NCI-H1436 (cell line): Measurements from ENCODE around the gene C2orf15.
"Not testable (repeated sequence)": the region's sequence is repeated elsewhere in the genome, so short reads cannot be mapped to it uniquely, and the experiment has no call there.

Source experiments
- DNase-seq: peaks from one replicate; lab custom pipeline; 2025; lab: John Stamatoyannopoulos, UW

Gene C2orf15

DNA sequence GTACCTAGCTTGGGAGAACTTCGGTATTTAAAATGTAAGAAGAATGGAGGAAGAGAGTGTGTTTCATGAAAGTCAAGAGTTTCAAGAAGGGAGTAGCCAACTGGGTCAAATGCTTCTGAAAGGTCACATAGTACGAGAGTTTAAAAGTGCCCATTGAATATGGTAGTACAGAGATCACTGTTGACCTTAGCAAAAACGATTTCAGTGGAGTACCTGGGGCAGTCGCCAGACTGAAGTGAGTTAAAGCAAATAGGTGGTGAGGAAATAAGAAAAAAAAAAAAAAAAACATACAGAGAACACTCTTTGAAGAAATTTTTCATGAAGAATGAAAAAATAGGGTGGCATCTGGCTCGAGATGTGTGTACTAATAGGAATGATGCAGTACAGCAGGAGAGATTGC is 24.7 kb downstream of the C2orf15 start:
- DNase-seq: no peak

DNA sequence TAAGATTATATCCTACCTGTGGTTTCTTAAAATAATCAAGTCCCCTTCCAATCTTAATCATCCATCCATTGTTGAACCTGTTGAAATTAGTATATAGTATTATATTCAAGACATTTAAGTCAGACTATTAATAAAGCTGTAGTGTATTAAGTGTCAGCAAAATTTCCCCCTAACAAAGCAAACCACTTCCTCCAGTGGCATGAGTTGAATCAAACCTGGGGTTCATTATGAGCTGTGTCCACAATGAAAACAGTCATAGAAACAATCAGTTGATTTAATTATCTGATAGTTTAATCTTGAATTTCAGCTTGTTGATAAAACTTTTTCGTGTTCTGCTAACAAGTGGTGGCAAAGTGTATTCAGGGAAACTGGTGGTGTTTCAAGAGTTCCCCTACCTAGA is 28.0 kb downstream of the C2orf15 start:
- no peak for DNase-seq

DNA sequence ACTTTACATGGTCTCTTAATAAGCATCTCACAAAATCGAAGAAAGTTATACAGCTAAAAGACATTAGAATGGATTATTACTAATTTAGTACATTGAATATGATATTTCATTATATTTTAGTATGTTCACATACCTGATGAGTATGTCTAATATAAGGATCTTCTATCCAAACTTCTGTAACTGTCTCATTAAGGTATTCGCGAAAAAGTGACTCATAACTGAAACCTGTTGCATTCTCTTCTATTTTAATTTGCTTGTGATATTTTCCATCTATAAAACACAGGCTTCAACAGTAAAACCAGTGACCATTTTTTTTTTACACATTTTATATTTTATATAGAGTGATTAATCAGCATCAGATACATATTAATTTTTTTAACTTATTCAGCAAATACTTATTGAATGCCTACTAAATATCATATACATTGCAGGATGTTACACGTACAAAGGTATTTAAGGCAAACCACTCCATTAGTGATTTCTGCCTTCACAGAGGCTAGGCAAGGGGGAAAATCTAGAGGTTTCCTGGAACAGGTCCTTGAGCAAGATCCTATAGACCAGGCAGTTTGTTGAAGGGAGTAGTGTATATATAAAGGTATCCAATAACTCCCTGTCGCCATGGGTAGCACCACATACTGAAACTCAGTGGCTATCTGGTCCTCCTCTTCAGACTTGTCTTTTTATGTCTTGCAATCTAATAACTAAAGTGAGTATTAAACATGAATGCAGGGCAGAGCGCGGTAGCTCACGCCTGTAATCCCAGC is 30.1 kb downstream of the C2orf15 start:
- no peak for DNase-seq

DNA sequence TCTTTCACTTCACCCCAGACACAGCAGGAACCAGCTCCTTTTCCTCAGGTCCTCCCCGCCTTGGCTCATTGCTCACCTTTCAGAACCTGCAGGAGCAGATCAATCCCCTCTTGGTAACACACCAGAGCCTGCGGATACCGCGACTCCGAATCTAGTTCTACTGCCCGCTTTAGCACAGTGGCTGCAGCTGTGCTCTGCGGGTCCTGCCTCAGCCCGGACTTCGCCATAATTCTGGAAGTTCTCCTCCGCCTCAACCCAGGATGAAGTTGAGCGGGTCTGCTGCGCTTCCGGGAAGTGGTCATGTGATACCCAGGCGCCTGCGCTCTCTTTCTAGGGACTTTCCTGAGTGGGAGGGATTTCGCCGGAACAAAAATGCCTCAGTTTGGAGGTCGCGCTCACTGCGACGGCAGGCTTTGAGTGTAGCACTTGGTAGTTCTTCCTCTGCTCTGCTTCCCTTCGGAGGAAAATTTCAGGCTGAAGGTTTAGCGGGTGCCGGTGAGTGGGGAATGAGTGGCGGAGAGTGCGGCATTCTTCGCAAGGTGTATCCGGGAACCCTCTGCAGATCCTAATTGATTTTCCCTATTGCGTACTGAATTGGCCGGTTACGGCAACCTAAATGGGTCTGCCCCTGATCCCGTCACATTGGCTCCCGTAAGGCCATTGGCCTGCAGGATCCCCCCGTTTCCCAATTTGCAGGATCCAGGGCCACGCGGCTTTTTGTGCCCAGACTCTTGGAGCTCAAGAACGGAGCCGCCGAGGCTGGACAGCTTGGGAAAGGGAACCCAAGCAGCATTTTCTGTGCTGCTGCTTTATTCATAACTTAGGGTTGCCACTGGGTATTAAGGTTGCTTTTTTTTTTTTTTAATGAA is 39.5 kb downstream of the C2orf15 start, which contains the start of the genes MITD1 and MRPL30:
TSS of gene MITD1 (minus strand) at position 304 of the 869 bp plus-strand sequence. CDS start at position 227, 77 bp downstream.
TSS of gene MRPL30 (plus strand) at position 430 of the 869 bp plus-strand sequence. CDS start 5,020 bp downstream, outside the sequence.
- peak; percentile 91 for DNase-seq

DNA sequence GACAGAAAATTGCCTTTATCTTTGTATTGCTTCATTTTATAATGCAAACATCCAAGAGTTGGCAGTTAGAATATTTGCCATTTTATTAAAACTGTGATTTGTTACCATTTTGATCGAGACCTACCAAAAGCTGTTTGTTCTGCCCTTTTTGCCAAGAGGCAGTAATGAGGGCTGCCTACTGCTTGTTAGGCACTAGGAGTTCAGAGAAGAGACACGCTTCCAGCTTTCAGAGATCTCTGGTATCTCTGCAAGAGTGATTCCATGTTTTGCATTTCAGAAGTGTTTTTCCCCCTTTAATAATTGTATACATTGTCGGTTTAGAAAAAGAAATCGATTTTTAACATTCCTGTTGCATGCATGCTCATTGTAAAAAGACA is 40.1 kb downstream of the C2orf15 start:
- no peak for DNase-seq

DNA sequence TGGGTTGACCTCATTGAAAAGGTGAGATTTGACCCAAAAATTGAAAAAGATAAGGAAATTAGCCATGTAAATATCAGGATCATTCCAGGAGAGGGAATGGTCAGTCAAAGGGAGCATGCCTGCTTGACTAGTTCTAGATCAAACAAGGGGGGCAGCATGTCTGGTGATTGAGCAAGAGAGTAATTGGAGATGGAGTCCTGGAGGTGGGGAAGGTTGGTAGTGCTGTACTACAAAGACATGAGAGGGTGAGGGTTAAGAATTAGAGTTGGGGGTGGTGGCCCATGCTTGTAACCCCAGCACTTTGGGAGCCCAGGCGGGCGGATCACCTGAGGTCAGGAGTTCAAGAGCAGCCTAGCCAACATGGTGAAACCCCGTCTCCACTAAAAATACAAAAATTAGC is 41.5 kb downstream of the C2orf15 start:
- no peak for DNase-seq

DNA sequence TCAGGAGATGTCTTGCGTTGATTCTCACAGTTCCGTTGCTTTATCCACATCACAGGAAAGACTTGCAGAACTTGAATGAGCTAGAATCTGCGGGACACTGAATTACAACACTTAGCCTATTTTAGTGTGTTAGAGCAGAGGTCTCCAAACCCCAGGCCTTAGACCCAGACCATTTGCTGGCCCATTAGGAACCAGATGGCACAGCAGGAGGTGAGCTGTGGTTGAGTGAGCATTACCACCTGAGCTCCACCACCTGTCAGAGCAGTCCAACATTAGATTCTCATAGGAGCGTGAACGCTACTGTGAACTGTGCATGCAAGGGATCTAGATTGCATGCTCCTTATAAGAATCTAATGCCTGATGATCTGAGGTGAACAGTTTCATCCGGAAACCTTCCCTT is 43.3 kb downstream of the C2orf15 start:
- DNase-seq: no peak

DNA sequence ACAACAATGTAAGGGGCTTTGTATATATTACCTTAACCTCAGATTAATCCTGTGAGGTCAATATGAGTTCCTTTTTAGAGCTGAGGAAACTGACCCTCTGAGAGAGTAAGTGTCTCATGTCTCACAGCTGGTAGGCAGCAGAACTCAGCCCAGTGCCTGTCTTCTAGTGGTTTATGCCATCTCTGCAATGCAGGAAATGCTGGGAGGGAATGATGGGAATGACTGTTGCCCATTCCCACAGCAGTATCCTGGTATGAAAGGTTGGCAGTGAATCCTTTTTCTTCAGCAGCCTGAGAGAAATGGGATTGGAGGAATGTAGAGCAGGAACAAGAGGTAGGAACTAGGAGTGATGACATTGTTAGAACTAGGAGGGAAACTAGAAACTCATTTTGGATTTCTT is 45.5 kb downstream of the C2orf15 start:
- no peak for DNase-seq

DNA sequence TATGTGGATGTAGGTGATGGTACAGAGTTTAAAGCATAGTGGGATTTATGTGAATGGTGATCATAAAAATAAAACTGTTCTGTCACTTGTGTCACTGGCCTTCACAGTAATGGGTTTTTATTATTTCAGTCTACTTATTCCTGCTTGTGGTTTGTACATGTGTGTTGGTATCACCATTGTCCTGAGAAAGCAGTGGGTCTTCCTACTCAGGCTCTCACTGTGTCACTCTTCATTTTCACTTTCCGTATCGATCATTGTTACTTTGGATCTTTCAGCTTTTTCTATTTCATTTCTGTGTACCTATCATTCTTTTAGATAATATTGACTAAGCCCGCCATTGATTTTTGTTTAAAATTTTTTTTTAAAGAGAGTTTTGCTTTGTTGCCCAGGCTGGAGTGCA is 46.9 kb downstream of the C2orf15 start:
- DNase-seq: no peak

DNA sequence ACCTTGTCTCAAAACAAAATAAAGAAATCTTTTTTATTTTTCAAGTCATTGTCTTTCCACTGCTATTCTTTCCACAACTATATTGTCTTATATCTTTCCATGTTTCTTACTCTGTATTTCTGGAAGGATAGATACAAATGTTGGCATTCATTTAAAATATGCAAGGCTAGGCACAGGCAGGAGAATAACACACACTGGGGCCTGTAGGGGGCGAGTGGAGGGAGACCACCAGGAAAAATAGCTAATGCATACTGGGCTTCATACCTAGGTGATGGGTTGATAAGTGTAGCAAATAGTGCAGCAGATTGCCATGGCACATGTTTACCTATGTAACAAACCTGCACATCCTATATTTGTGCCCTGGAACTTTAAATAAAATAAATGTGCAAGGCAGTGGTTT is 49.0 kb downstream of the C2orf15 start:
- DNase-seq: no peak

DNA sequence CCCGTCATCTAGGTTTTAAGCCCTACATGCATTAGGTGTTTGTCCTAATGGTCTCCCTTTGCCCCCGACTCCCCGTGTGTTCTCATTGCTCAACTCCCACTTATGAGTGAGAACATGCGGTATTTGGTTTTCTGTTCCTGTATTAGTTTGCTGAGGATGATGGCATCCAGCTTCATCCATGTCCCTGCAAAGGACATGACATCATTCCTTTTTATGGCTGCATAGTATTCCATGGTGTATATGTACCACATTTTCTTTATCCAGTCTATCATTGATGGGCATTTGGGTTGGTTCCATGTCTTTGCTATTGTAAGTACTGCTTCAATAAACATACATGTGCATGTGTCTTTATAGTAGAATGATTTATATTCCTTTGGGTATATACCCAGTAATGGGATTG is 50.9 kb downstream of the C2orf15 start:
- not testable (repeated sequence) for DNase-seq

DNA sequence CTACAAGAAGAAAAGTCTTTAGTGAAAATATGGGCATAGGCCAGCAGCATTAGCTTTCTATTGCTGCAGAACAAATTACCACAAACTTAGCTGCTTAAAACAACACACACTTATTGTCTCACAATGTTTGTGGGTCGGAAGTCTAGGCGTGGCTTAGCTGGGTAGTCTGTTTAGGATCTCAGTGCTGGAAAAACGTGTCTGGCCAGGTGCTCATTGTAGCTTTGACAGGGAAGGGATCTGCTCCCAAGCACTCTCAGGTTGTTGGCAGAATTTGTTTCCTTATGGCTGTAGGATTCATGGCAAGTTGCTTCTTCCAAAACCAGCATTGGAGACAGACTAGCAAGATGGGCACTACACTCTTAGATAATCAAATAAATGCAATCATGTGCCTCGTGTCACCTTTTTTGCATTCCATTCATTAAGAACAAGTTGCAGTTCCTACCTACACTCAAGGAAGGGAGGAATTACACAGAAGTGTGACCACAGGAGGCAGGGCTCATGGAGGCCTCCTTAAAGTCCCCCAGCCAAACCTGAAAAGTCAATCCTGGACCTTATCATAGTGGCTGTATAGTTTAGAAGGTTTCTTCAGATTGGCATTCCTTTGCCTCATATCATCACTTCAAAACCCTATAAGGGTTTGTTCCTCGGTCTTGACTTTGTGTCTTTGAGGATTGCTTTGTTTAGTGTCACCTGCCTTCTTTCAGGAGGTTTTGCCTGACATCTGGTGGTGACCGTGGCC is 56.8 kb downstream of the C2orf15 start:
- no peak for DNase-seq

DNA sequence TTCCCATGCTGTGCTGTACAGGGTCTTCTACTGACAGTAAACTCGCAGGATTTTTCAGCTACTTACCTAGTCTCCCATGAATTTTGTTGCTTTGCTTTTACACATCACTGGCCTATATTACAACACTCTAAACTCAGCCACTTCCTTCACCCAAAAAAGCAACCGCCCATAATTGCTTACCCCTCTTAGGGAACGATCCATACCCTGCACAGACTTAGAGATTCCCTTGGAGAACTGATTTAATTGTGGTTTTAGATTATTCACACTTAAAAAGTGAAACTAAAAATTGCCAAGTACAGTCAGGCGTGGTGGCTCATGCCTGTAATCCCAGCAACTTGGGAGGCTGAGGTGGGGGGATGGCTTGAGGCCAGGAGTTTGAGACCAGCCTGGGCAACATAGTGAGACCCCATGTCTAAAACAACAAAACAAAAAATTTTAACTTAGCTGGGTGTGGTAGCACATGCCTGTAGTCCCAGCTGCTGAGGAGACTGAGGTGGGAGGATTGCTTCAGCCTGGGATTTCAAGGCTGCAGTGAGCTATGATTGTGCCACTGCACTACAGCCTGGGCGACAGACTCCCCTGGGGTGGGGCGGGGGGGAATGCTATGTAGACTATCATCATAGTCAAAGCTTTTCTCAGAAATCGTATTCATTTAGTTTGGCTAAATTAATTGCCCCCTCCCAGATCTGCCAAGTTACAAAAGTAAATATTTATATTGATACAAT is 58.7 kb downstream of the C2orf15 start:
- DNase-seq: no peak
